A673 (cell line): ENCODE data around the gene TRIM8. TPM values are rescaled to one million over a fixed set of nuclear protein-coding genes. Genes with fewer than 3 reads are reported as not detected.

ENCODE experiments used
- BruUV-seq: library from RNA; stranded (reverse); fragments of 400-500 nt; replicated peaks from 2 replicates; lab custom pipeline; 2021; lab: Mats Ljungman, UMichigan
- CTCF ChIA-PET: fragments of 300-600 bp; sonication (Branson Sonifier 250); formaldehyde crosslinking; loops from one replicate; lab custom pipeline; 2022; ENCODE audit warnings: antibody characterized with exemption; lab: Charles Lee
- POLR2A ChIA-PET: fragments of 300-600 bp; sonication (Branson Sonifier 250); formaldehyde crosslinking; loops from one replicate; lab custom pipeline; 2022; ENCODE audit warnings: antibody characterized with exemption; ENCODE audit not compliant: low non-redundant PET; lab: Charles Lee
- DNase-seq: peaks from one replicate; pipeline ENCODE4 v3.0.0-alpha.2; 2015; ENCODE audit warnings: low spot score
- H3K27ac ChIP-seq: fragments of 200-600 bp; sonication (generic); 2 replicates; pipeline ENCODE4 v1.5.1; 2016; ENCODE audit warnings: mixed run types, low read depth, mild to moderate bottlenecking, mixed read lengths, antibody characterized with exemption, low read length; ENCODE audit not compliant: poor library complexity, severe bottlenecking
- H3K27me3 ChIP-seq: fragments of 200-600 bp; sonication (generic); replicated peaks from 2 replicates; pipeline ENCODE4 v1.6.1; 2017; ENCODE audit warnings: mixed run types, low read depth, mild to moderate bottlenecking, mixed read lengths, antibody characterized with exemption, low read length; ENCODE audit not compliant: insufficient read depth, poor library complexity
- H3K36me3 ChIP-seq: fragments of 200-600 bp; sonication (generic); 2 replicates; pipeline ENCODE4 v1.6.1; 2016; ENCODE audit warnings: mixed run types, mild to moderate bottlenecking, mixed read lengths, antibody characterized with exemption, low read length; ENCODE audit not compliant: insufficient read depth, poor library complexity, severe bottlenecking
- H3K4me1 ChIP-seq: fragments of 200-600 bp; sonication (generic); 2 replicates; pipeline ENCODE4 v1.6.1; 2017; ENCODE audit warnings: mixed run types, mild to moderate bottlenecking, mixed read lengths, antibody characterized with exemption, low read length; ENCODE audit not compliant: insufficient read depth, poor library complexity, severe bottlenecking
- H3K4me3 ChIP-seq: fragments of 200-600 bp; sonication (generic); 2 replicates; pipeline ENCODE4 v1.5.1; 2016; ENCODE audit warnings: low read depth, mixed run types, mild to moderate bottlenecking, mixed read lengths, low read length; ENCODE audit not compliant: poor library complexity, severe bottlenecking
- H3K9me3 ChIP-seq: fragments of 200-600 bp; sonication (generic); 2 replicates; pipeline ENCODE4 v1.6.1; 2016; ENCODE audit warnings: mixed run types, low read depth, mild to moderate bottlenecking, mixed read lengths, antibody characterized with exemption, low read length; ENCODE audit not compliant: poor library complexity, severe bottlenecking
- EZH2 ChIP-seq: fragments of 200-600 bp; sonication (generic); IDR thresholded peaks from 2 replicates; pipeline ENCODE4 v1.6.1; 2017; ENCODE audit warnings: borderline replicate concordance, low read depth, mild to moderate bottlenecking, mixed read lengths, antibody characterized with exemption, low read length; ENCODE audit not compliant: poor library complexity, severe bottlenecking
- intact Hi-C: fragments of 100-400 bp; cut with micrococcal nuclease; formaldehyde crosslinking; loops from one replicate; pipeline ENCODE4 v1.10.0; 2022; ENCODE audit not compliant: unreplicated experiment
- total RNA-seq: library from RNA; stranded (reverse); gene quantifications from 2 replicates; pipeline ENCODE4 v1.2.3, GENCODE V29; 2021
- TF ChIP-seq, protein P1 (sequence below): fragments of 300-800, 200-600 bp; sonication (generic); conservative IDR thresholded peaks from 2 replicates; pipeline ENCODE4 v1.5.1; 2017; ENCODE audit warnings: low read depth, mild to moderate bottlenecking, antibody characterized with exemption, low read length, moderate library complexity, mixed read lengths

Gene TRIM8
- total RNA-seq, 1 experiment from 2014 or later = 29.4 TPM

DNA sequence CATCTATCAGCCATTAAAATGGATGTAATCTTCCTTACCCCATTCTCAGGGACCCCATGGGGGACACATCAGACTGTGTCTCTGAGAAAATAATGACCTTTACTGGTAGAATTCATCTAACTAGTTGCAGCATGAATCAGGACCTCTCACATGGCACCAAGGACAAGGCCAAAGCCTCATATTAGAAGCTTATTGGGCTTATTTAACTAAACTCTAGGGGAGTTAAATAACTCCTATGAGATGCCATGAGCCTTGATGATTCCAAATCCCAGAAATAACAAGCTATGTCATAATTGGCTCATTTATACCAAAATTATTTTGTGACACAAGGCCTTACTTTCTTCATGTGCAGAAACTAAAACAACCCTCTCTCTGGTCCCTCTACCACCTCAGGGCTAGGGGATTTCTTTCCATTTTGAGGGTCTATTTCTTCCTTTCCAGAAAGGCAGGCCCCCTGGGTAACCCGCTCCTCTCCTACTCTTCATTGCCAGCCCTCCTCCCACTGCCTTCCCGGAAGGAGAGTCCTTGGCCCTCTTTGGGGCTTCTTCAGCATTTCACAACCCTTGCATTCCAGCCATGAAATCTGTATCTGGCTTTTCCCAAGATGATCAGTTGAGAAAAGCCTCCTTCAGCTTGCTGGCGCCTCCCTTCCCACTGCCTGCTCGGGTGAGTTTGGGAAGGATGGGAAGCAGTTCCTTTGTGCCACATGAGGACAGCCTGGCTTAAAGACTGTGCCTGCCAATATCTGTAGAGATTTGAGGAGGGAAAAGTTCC lies 41.8 kb upstream of the TRIM8 start:
- H3K27ac ChIP-seq = no peak overlapping the region
- H3K9me3 ChIP-seq = no peaks in the 10 kb centered on the region
- no peaks in the 10 kb centered on the region for H3K4me1 ChIP-seq
- H3K36me3 ChIP-seq = peaks cover 4% of the 10 kb centered on the region
- no TSS peak for BruUV-seq
- H3K27me3 ChIP-seq = no peaks in the 10 kb centered on the region
- ChIA-PET POLR2A (no interaction called here), CTCF (interaction anchor here (1.1 kb wide), 1 partner anchor 13 kb away, joined by 3 read pairs; no protein-coding TSS in a partner anchor)
- TF ChIP-seq EZH2 = no peak
- TF ChIP-seq, protein P1, sequence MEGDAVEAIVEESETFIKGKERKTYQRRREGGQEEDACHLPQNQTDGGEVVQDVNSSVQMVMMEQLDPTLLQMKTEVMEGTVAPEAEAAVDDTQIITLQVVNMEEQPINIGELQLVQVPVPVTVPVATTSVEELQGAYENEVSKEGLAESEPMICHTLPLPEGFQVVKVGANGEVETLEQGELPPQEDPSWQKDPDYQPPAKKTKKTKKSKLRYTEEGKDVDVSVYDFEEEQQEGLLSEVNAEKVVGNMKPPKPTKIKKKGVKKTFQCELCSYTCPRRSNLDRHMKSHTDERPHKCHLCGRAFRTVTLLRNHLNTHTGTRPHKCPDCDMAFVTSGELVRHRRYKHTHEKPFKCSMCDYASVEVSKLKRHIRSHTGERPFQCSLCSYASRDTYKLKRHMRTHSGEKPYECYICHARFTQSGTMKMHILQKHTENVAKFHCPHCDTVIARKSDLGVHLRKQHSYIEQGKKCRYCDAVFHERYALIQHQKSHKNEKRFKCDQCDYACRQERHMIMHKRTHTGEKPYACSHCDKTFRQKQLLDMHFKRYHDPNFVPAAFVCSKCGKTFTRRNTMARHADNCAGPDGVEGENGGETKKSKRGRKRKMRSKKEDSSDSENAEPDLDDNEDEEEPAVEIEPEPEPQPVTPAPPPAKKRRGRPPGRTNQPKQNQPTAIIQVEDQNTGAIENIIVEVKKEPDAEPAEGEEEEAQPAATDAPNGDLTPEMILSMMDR = no peak
- no peak overlapping the region for H3K4me3 ChIP-seq
- DNase-seq = no peak
- intact Hi-C loops = no loop called here

DNA sequence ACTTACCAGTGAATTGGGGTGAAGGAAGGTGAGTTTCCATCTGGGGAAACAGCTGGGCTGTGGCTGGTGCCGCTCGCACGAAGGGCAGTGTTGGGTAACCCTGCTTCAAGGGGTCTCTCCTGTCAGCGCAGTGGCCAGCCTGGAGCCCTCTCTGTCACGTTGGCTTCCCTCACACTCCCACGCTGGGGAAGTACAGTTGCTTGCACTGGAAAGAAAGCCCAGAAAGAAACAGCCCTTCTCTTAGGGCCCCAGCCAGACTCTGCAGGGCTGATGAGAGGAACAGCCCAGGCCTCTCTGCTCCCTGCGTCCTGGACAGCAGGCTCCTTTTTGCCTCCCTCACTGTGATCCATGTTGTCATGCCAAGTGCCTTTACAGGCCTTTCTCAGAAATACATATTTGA lies 40.3 kb upstream of the TRIM8 start:
- CTCF ChIA-PET = no interaction called here
- POLR2A ChIA-PET = no interaction called here
- Histone ChIP-seq H3K27ac (no peak overlapping the region), H3K36me3 (peaks cover 4% of the 10 kb centered on the region), H3K4me1 (no peaks in the 10 kb centered on the region), H3K9me3 (no peaks in the 10 kb centered on the region), H3K4me3 (no peak overlapping the region), H3K27me3 (no peaks in the 10 kb centered on the region)
- TF ChIP-seq, protein P1 = no peak
- intact Hi-C loops = no loop called here
- no TSS peak for BruUV-seq
- no peak for DNase-seq

DNA sequence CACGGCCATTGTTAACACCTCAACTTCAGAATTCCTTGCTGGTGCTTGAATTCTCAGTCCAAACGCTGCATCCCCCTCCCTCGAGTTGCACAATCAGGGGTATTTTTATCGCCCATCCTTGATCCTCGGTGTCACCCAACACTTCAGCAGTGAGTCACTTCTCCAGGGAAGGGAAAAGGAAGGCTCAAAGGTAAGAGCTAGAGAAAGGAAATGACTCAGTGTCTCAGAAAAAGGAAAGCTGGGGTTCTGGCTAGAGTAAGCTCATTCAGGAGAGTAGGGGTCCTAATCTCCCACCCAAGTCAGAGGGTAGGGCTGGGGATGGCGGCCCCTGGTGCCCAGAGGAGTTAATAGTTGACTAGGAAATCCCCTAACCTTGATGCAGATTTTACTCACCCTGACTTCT lies 39.8 kb upstream of the TRIM8 start:
- ChIA-PET POLR2A (interaction anchor here (0.6 kb wide), 1 partner anchor 12 kb away, joined by 3 read pairs; no protein-coding TSS in a partner anchor), CTCF (no interaction called here)
- DNase-seq = peak; percentile 28
- Histone ChIP-seq H3K27ac (no peak overlapping the region), H3K36me3 (peaks cover 4% of the 10 kb centered on the region), H3K9me3 (no peaks in the 10 kb centered on the region), H3K4me1 (no peaks in the 10 kb centered on the region), H3K4me3 (no peak overlapping the region), H3K27me3 (no peaks in the 10 kb centered on the region)
- TF ChIP-seq, protein P1 = no peak
- TF ChIP-seq EZH2 = no peak
- no TSS peak for BruUV-seq
- intact Hi-C loops = no loop called here
